ENCODE results near the gene SPATS2. TPM values are rescaled to one million over a fixed set of nuclear protein-coding genes. Genes with fewer than 3 reads are reported as not detected.
A peak's percentile ranks its signal among the peaks of the same experiment; 100 is the strongest.
"Not testable (repeated sequence)": the region's sequence is repeated elsewhere in the genome, so short reads cannot be mapped to it uniquely, and the experiment has no call there.

SPATS2 gene
- polyA plus RNA-seq, 1 experiment: 23.1 TPM

DNA sequence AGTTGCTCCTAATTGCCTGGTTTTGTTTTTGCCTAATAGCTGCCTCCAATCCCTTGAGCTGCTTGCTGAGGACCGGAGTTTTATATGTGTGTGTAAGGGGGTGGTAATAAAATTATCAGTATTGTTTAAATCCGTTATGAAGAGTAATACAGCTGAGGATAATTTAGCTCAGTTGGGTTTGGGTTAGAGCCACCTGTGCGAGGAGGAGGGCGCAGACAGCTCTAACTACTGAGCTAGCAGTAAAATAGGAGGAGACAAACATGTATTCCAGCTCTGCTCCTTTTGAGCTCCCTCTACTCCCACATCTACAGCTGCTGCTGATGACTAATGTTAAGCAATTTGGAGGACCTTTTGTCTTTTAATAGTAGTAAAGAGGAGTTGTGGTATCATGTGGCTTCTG, 61.5 kb downstream of the SPATS2 start:
- DNase-seq (ENCODE audit: low read depth): peak; percentile 36
- H3K27me3 ChIP-seq (ENCODE audit: control insufficient read depth, insufficient read depth, low read length): no peaks in the 10 kb centered on the region
- TF ChIP-seq, protein P1, sequence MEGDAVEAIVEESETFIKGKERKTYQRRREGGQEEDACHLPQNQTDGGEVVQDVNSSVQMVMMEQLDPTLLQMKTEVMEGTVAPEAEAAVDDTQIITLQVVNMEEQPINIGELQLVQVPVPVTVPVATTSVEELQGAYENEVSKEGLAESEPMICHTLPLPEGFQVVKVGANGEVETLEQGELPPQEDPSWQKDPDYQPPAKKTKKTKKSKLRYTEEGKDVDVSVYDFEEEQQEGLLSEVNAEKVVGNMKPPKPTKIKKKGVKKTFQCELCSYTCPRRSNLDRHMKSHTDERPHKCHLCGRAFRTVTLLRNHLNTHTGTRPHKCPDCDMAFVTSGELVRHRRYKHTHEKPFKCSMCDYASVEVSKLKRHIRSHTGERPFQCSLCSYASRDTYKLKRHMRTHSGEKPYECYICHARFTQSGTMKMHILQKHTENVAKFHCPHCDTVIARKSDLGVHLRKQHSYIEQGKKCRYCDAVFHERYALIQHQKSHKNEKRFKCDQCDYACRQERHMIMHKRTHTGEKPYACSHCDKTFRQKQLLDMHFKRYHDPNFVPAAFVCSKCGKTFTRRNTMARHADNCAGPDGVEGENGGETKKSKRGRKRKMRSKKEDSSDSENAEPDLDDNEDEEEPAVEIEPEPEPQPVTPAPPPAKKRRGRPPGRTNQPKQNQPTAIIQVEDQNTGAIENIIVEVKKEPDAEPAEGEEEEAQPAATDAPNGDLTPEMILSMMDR (IDR thresholded peaks at IDR 0.05; ENCODE audit: insufficient read depth, low read depth, low read length): no peak
- no peak overlapping the region for H3K4me3 ChIP-seq (ENCODE audit: low read depth, low read length)
- CTCF ChIA-PET: interaction anchor here (1.1 kb wide), 2 partner anchors 14 to 70 kb away, joined by 3 to 6 read pairs; no protein-coding TSS in a partner anchor
- POLR2A ChIA-PET: no interaction called here
- H3K36me3 ChIP-seq (ENCODE audit: control insufficient read depth, insufficient read depth, low read length): no peaks in the 10 kb centered on the region

DNA sequence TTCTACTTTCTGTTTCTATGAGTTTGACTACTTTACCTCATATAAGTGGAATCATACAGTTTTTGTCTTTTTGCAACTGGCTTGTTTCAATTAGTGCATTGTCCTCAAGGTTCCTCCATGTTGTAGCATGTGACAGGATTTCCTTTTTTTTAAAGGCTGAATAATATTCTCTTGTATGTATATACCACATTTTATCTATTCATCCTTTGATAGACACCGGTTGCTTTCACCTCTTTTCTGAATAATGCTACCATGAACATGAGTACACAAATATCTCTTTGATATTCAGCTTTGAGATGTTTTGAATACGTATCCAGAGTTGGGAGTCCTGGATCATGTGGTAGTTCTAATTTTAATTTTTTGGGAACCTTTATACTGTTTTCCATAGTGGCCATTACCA, 65.4 kb downstream of the SPATS2 start:
- DNase-seq (ENCODE audit: low read depth): no peak
- H3K4me3 ChIP-seq (ENCODE audit: low read depth, low read length): no peak overlapping the region
- H3K36me3 ChIP-seq (ENCODE audit: control insufficient read depth, insufficient read depth, low read length): no peaks in the 10 kb centered on the region
- ChIA-PET POLR2A (no interaction called here), CTCF (no interaction called here)
- H3K27me3 ChIP-seq (ENCODE audit: control insufficient read depth, insufficient read depth, low read length): no peaks in the 10 kb centered on the region
- TF ChIP-seq, protein P1 (IDR thresholded peaks at IDR 0.05; ENCODE audit: insufficient read depth, low read depth, low read length): no peak

- CTCF ChIA-PET; DNase-seq (ENCODE audit: low read depth); POLR2A ChIA-PET; H3K27me3 ChIP-seq (ENCODE audit: control insufficient read depth, insufficient read depth, low read length); H3K4me3 ChIP-seq (ENCODE audit: low read depth, low read length); H3K36me3 ChIP-seq (ENCODE audit: control insufficient read depth, insufficient read depth, low read length): not testable (repeated sequence)
Measured at GRCh38 chr12:49436799-49437198, 69.5 kb downstream of the SPATS2 start.

DNA sequence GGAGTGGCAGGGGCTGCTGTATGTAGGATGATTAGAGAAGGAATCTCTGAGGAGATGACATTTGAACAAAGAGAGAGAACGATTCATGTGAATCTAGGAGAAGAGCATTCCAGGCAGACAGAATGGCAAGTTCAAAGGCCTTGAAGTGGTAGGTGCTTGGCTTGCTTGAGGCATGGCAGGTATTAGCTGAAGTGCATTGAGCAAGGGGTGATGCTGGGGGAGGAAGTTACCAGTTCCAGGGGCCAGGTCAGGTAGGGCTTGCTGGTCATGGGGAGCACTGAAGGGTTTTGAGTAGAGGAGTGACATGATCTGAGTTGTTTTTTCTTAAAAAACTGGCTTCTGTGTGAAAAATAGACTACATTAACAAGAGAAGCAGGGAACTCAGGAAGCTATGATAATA, 71.8 kb downstream of the SPATS2 start:
- TF ChIP-seq, protein P1 (IDR thresholded peaks at IDR 0.05; ENCODE audit: insufficient read depth, low read depth, low read length): no peak
- DNase-seq (ENCODE audit: low read depth): no peak
- POLR2A ChIA-PET: no interaction called here
- no peaks in the 10 kb centered on the region for H3K27me3 ChIP-seq (ENCODE audit: control insufficient read depth, insufficient read depth, low read length)
- no peak overlapping the region for H3K4me3 ChIP-seq (ENCODE audit: low read depth, low read length)
- H3K36me3 ChIP-seq (ENCODE audit: control insufficient read depth, insufficient read depth, low read length): no peaks in the 10 kb centered on the region
- CTCF ChIA-PET: no interaction called here

DNA sequence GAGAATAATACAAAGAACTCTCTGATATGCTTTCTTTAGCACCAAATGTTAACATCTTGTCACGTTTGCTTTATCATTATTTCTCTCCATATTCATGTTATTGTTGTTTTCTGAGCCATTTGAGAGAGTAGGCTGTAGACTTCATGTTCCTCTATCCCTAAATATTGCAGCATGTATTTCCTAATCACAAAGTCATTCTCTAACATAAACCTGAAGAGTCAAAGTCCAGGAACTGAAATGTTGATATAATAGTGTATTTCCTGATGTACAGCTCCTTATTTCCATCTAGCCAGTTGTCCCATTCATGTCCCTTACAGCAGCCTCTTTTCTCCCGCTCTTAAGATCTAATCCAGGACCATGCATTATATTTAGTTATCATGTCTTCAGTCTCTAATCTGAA, 72.8 kb downstream of the SPATS2 start:
- ChIA-PET CTCF (no interaction called here), POLR2A (no interaction called here)
- TF ChIP-seq, protein P1 (IDR thresholded peaks at IDR 0.05; ENCODE audit: insufficient read depth, low read depth, low read length): no peak
- H3K4me3 ChIP-seq (ENCODE audit: low read depth, low read length): no peak overlapping the region
- no peaks in the 10 kb centered on the region for H3K27me3 ChIP-seq (ENCODE audit: control insufficient read depth, insufficient read depth, low read length)
- no peak for DNase-seq (ENCODE audit: low read depth)
- no peaks in the 10 kb centered on the region for H3K36me3 ChIP-seq (ENCODE audit: control insufficient read depth, insufficient read depth, low read length)

DNA sequence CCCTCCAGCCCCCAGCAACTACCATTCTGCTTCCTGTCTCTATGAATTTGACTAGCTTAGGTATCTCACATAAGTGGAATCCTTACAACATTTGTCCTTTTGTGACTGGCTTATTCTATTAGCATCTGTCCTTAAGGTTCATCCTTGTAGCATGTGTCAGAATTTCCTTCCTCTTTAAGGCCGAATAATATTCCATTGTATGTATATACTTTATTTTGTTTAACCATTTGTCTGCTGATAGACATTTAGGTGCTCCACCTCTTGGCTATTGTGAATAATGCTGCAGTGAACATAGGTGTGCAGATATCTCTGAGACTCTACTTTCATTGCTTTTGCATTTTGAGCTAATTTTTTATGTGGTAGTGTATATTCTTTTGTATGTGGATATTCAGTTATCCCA, 75.7 kb downstream of the SPATS2 start:
- Histone ChIP-seq H3K36me3 (ENCODE audit: control insufficient read depth, insufficient read depth, low read length) (no peaks in the 10 kb centered on the region), H3K4me3 (ENCODE audit: low read depth, low read length) (no peak overlapping the region), H3K27me3 (ENCODE audit: control insufficient read depth, insufficient read depth, low read length) (no peaks in the 10 kb centered on the region)
- ChIA-PET CTCF (no interaction called here), POLR2A (no interaction called here)
- TF ChIP-seq, protein P1 (IDR thresholded peaks at IDR 0.05; ENCODE audit: insufficient read depth, low read depth, low read length): no peak
- no peak for DNase-seq (ENCODE audit: low read depth)

Measured in BJ (cell line).